CMK (cell line): ENCODE results near the gene AMIGO2.

ENCODE experiments used
- DNase-seq: peaks from one replicate; pipeline ENCODE4 v3.0.0-alpha.2; 2010; ENCODE audit warnings: low read depth

Gene AMIGO2

GRCh38 chr12:47033789-47034555 lies 45.8 kb downstream of the AMIGO2 start:
- no peak for DNase-seq

GRCh38 chr12:47033081-47033480 lies 46.7 kb downstream of the AMIGO2 start:
- no peak for DNase-seq

GRCh38 chr12:47032644-47033043 lies 47.1 kb downstream of the AMIGO2 start:
- no peak for DNase-seq

- no peak for DNase-seq
Measured at GRCh38 chr12:47029903-47030302, 49.9 kb downstream of the AMIGO2 start.

- DNase-seq: no peak
Measured at GRCh38 chr12:47028981-47029708, 50.6 kb downstream of the AMIGO2 start.

- DNase-seq: no peak
Measured at GRCh38 chr12:47028186-47028585, 51.6 kb downstream of the AMIGO2 start.
